Keratinocyte (primary cell): ENCODE measurements around the gene ANKRD9.

ENCODE experiments used
- EZH2 ChIP-seq: IDR thresholded peaks from one replicate; pipeline ENCODE4 v1.6.1; 2012; ENCODE audit warnings: inconsistent platforms, mild to moderate bottlenecking, low read length, moderate library complexity
- TF ChIP-seq, protein P1 (sequence below), 3 experiments: IDR thresholded peaks in 1 of 3; conservative IDR thresholded peaks in 1 of 3; optimal IDR thresholded peaks in 1 of 3; 2 replicates in 2 of 3; 3 replicates in 1 of 3; pipeline versions ENCODE3 to v1.5.1; 2011; ENCODE audit warnings: low read length in 3 of 3, mild to moderate bottlenecking in 3 of 3, moderate library complexity in 2 of 3, control low read depth in 1 of 3, inconsistent platforms in 1 of 3; ENCODE audit not compliant: insufficient read depth in 2 of 3; ENCODE audit errors: extremely low read depth in 1 of 3

DNA sequence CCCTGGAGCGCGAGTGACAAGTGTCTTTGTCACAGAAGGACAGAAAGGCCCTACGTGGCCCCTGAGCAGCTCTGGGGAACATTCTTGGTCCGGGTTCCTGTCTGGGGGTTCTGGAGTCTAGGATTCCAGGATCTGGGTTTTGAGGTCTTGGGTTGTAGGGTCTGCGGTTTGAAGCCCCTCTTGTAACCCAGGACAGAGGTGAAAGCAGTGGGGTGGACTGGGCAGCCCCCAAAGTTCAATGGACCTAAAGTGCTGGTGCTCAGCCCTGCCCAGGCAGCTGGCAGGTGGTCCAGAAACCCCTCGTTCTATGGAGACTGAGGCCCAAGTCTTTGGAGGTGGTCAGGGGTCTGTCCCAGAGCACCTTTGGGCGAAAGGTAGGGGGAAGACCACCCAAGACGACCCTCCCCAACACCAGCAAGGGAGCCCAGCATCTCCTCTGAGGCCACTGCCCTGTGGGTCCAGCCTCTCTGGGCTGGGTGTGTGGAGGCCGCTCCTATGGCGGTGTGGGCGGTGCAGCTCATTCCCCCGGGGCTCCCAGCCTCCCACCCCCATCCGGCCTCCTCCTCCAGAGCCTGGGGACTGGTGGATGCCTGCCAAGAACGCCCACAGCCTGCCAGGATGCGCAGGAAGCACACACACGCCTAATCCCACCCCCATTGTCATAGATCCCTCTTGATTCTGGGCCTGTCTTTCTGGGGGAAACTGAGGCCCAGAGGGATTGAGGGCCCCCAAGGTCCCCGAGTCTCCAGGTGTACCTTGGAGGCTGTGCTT is 30.2 kb upstream of the ANKRD9 start:
- TF ChIP-seq, protein P1, sequence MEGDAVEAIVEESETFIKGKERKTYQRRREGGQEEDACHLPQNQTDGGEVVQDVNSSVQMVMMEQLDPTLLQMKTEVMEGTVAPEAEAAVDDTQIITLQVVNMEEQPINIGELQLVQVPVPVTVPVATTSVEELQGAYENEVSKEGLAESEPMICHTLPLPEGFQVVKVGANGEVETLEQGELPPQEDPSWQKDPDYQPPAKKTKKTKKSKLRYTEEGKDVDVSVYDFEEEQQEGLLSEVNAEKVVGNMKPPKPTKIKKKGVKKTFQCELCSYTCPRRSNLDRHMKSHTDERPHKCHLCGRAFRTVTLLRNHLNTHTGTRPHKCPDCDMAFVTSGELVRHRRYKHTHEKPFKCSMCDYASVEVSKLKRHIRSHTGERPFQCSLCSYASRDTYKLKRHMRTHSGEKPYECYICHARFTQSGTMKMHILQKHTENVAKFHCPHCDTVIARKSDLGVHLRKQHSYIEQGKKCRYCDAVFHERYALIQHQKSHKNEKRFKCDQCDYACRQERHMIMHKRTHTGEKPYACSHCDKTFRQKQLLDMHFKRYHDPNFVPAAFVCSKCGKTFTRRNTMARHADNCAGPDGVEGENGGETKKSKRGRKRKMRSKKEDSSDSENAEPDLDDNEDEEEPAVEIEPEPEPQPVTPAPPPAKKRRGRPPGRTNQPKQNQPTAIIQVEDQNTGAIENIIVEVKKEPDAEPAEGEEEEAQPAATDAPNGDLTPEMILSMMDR (optimal IDR thresholded peaks at IDR 0.05 in 1 of 3, IDR thresholded peaks at IDR 0.05 in 1 of 3, conservative IDR thresholded peaks at IDR 0.05 in 1 of 3; ENCODE audit: extremely low read depth in 1 of 3, insufficient read depth in 2 of 3, low read length in 3 of 3): no peak
- TF ChIP-seq EZH2: no peak
